ENCODE measurements around the gene TFEB. TPM values are rescaled to one million over a fixed set of nuclear protein-coding genes. Genes with fewer than 3 reads are reported as not detected.

TFEB gene
- total and polyA plus RNA-seq, 2 donors (not counting 1 experiment from before 2014, with no cell fraction given) = 1.9 to 7.6 TPM

DNA sequence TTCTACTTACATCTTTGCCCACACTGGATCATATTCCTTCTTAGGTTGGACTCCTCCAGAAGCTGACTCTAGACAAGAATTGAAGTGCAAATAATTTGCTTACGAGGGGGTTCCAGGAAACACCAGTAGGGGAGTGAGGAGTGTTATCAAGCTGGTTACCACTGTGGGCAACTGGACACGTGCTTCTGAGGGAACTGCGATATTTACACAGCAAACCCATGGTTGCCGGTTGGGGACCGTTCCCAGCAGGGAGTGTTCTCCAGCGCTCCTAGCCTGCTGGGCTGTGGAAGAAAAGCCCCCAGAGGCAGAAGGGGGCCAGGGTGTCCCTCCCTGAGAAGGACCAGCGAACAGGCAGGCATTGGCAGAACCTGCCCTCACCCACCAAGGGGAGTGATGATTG, 75.5 kb downstream of the TFEB start:
- Histone ChIP-seq H3K4me1 (ENCODE audit: control insufficient read depth, extremely low read depth, insufficient read depth, low read length) (no peaks in the 10 kb centered on the region), H3K27ac (ENCODE audit: insufficient read depth, low read length) (no peak overlapping the region), H3K4me2 (ENCODE audit: extremely low read depth, insufficient read depth, low read length) (no peak overlapping the region), H3K36me3 (ENCODE audit: control insufficient read depth, insufficient read depth, low read length) (no peaks in the 10 kb centered on the region), H3K9me3 (ENCODE audit: control insufficient read depth, insufficient read depth, low read depth, low read length) (no peaks in the 10 kb centered on the region), H2AFZ (ENCODE audit: low read length) (no peak overlapping the region), H3K9ac (ENCODE audit: insufficient read depth, low read length) (no peak overlapping the region), H4K20me1 (ENCODE audit: control insufficient read depth, extremely low read depth, insufficient read depth, low read length) (no peaks in the 10 kb centered on the region), H3K79me2 (ENCODE audit: control insufficient read depth, insufficient read depth, low read length) (no peaks in the 10 kb centered on the region), H3K27me3 (ENCODE audit: control insufficient read depth, insufficient read depth, low read length) (no peaks in the 10 kb centered on the region), H3K4me3 (replicated peaks in 1 of 4; ENCODE audit: control extremely low read depth in 1 of 4, insufficient read depth in 1 of 4, low read depth in 3 of 4, low read length in 4 of 4) (no peak overlapping the region)
- no peak for TF ChIP-seq EZH2 (IDR thresholded peaks at IDR 0.05; ENCODE audit: low read length, missing control alignments)
- TF ChIP-seq, protein P1, sequence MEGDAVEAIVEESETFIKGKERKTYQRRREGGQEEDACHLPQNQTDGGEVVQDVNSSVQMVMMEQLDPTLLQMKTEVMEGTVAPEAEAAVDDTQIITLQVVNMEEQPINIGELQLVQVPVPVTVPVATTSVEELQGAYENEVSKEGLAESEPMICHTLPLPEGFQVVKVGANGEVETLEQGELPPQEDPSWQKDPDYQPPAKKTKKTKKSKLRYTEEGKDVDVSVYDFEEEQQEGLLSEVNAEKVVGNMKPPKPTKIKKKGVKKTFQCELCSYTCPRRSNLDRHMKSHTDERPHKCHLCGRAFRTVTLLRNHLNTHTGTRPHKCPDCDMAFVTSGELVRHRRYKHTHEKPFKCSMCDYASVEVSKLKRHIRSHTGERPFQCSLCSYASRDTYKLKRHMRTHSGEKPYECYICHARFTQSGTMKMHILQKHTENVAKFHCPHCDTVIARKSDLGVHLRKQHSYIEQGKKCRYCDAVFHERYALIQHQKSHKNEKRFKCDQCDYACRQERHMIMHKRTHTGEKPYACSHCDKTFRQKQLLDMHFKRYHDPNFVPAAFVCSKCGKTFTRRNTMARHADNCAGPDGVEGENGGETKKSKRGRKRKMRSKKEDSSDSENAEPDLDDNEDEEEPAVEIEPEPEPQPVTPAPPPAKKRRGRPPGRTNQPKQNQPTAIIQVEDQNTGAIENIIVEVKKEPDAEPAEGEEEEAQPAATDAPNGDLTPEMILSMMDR (conservative IDR thresholded peaks at IDR 0.05 in 1 of 2, IDR thresholded peaks at IDR 0.05 in 1 of 2; ENCODE audit: low read depth in 1 of 2, low read length in 2 of 2) = no peak
- DNase-seq (ENCODE audit: low read depth in 2 of 2) = no peak

DNA sequence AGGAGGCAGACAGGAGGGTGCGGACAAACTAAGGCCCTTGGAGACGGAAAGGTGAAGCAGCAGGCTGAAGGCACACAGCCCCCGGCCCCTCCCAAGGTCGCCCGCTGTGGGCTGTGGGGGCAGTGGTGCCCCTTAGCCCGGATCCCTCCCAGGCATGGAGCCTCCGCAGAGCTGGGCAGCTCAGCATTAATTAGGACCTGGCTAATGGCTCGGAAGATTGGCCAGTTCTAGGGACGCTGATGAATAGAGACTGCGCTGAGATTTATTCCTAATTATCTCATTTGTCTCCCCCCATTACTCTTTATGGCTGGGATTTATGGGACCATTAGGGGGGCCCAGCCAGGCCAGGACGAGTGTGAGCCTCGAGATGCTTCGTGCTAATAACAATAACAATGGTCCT, 76.8 kb downstream of the TFEB start:
- Histone ChIP-seq H3K36me3 (ENCODE audit: control insufficient read depth, insufficient read depth, low read length) (no peaks in the 10 kb centered on the region), H3K9ac (ENCODE audit: insufficient read depth, low read length) (no peak overlapping the region), H3K4me2 (ENCODE audit: extremely low read depth, insufficient read depth, low read length) (no peak overlapping the region), H3K9me3 (ENCODE audit: control insufficient read depth, insufficient read depth, low read depth, low read length) (no peaks in the 10 kb centered on the region), H3K4me1 (ENCODE audit: control insufficient read depth, extremely low read depth, insufficient read depth, low read length) (no peaks in the 10 kb centered on the region), H3K4me3 (replicated peaks in 1 of 4; ENCODE audit: control extremely low read depth in 1 of 4, insufficient read depth in 1 of 4, low read depth in 3 of 4, low read length in 4 of 4) (no peak overlapping the region), H2AFZ (ENCODE audit: low read length) (no peak overlapping the region), H4K20me1 (ENCODE audit: control insufficient read depth, extremely low read depth, insufficient read depth, low read length) (no peaks in the 10 kb centered on the region), H3K79me2 (ENCODE audit: control insufficient read depth, insufficient read depth, low read length) (no peaks in the 10 kb centered on the region), H3K27me3 (ENCODE audit: control insufficient read depth, insufficient read depth, low read length) (no peaks in the 10 kb centered on the region), H3K27ac (ENCODE audit: insufficient read depth, low read length) (no peak overlapping the region)
- TF ChIP-seq, protein P1 (conservative IDR thresholded peaks at IDR 0.05 in 1 of 2, IDR thresholded peaks at IDR 0.05 in 1 of 2; ENCODE audit: low read depth in 1 of 2, low read length in 2 of 2) = no peak
- no peak for TF ChIP-seq EZH2 (IDR thresholded peaks at IDR 0.05; ENCODE audit: low read length, missing control alignments)
- DNase-seq (ENCODE audit: low read depth in 2 of 2) = no peak

DNA sequence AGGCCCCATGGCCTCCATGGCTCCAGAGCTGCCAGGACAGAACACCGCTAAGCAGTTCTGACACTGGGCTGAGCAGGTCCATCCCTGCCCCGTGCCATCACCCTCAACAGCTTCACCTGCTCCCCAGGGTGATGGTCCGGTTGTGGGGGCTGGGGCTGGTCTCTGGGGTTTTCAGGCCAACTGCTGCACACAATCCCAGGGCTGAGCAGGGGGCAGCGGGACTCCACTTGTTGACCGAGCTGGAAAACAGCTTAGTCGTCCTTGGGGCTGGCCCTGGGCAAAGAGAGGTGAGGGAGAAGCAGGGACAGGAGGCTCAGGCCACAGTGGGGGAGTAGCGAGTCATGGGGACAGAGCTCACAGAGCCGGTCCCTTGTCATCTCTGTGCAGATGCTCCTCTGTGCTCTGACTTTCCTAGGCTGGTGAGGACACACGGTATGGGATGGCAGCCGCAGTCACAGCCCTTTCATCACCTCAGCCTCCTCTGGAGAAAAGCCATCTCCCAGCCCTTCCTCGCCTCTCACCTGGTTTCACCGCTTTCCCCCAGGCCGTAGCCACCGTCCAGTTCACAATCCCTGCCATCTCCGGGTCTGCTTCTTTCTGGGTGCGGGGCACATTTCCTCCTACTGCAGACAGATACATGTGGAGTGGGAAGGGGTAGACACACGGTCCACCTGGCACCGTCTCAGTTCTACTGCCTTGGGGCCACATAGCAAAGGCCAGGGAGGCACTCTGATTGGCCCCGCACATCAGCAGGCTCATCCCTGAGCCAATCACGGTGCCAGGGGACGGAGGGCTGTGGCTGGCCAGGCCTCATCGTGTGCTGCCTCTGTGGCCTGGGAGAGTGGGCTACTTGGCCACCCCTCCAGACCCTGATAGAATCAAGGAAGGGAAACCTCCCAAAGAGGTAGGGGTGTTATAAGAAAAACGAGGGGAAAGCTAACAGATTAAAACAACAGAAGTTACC, 78.0 kb downstream of the TFEB start:
- H3K9me3 ChIP-seq (ENCODE audit: control insufficient read depth, insufficient read depth, low read depth, low read length) = no peaks in the 10 kb centered on the region
- no peaks in the 10 kb centered on the region for H3K27me3 ChIP-seq (ENCODE audit: control insufficient read depth, insufficient read depth, low read length)
- H3K4me1 ChIP-seq (ENCODE audit: control insufficient read depth, extremely low read depth, insufficient read depth, low read length) = no peaks in the 10 kb centered on the region
- DNase-seq (ENCODE audit: low read depth in 2 of 2) = no peak
- TF ChIP-seq EZH2 (IDR thresholded peaks at IDR 0.05; ENCODE audit: low read length, missing control alignments) = no peak
- TF ChIP-seq, protein P1 (conservative IDR thresholded peaks at IDR 0.05 in 1 of 2, IDR thresholded peaks at IDR 0.05 in 1 of 2; ENCODE audit: low read depth in 1 of 2, low read length in 2 of 2) = no peak
- H3K27ac ChIP-seq (ENCODE audit: insufficient read depth, low read length) = no peak overlapping the region
- H3K4me3 ChIP-seq (replicated peaks in 1 of 4; ENCODE audit: control extremely low read depth in 1 of 4, insufficient read depth in 1 of 4, low read depth in 3 of 4, low read length in 4 of 4) = no peak overlapping the region
- no peaks in the 10 kb centered on the region for H4K20me1 ChIP-seq (ENCODE audit: control insufficient read depth, extremely low read depth, insufficient read depth, low read length)
- H3K36me3 ChIP-seq (ENCODE audit: control insufficient read depth, insufficient read depth, low read length) = no peaks in the 10 kb centered on the region
- no peaks in the 10 kb centered on the region for H3K79me2 ChIP-seq (ENCODE audit: control insufficient read depth, insufficient read depth, low read length)
- no peak overlapping the region for H3K9ac ChIP-seq (ENCODE audit: insufficient read depth, low read length)
- no peak overlapping the region for H3K4me2 ChIP-seq (ENCODE audit: extremely low read depth, insufficient read depth, low read length)
- H2AFZ ChIP-seq (ENCODE audit: low read length) = no peak overlapping the region
